MM.1S (cell line): ENCODE measurements around the gene ACVR1.

Experiments
- DNase-seq: peaks from one replicate; pipeline ENCODE4 v3.0.0-alpha.2; 2015
- H2AFZ ChIP-seq: fragments of 300-600 bp; sonication (generic); 2 replicates; pipeline ENCODE4 v1.6.0; 2016; ENCODE audit warnings: antibody characterized with exemption, low read length
- H3F3A ChIP-seq: fragments of 300-600 bp; sonication (generic); 2 replicates; pipeline ENCODE4 v1.6.1; 2016; ENCODE audit warnings: mild to moderate bottlenecking, antibody characterized with exemption, low read length, moderate library complexity, mixed read lengths; ENCODE audit not compliant: insufficient read depth
- H3K27ac ChIP-seq: fragments of 300-600 bp; sonication (generic); 2 replicates; pipeline ENCODE4 v1.5.1; 2016; ENCODE audit warnings: mild to moderate bottlenecking, low read length
- H3K27me3 ChIP-seq: fragments of 300-600 bp; sonication (generic); replicated peaks from 2 replicates; pipeline ENCODE4 v1.6.0; 2016; ENCODE audit warnings: low read length; ENCODE audit not compliant: insufficient read depth
- H3K36me3 ChIP-seq: fragments of 300-600 bp; sonication (generic); replicated peaks from 2 replicates; pipeline ENCODE4 v1.6.1; 2016; ENCODE audit warnings: mild to moderate bottlenecking, low read length, mixed read lengths; ENCODE audit not compliant: insufficient read depth
- H3K4me1 ChIP-seq: fragments of 300-600 bp; sonication (generic); 2 replicates; pipeline ENCODE4 v1.6.1; 2016; ENCODE audit warnings: low read length, mixed read lengths
- H3K4me2 ChIP-seq: fragments of 300-600 bp; sonication (generic); 2 replicates; pipeline ENCODE4 v1.6.0; 2016; ENCODE audit warnings: low read depth, low read length
- H3K4me3 ChIP-seq: fragments of 300-600 bp; sonication (generic); 2 replicates; pipeline ENCODE4 v1.5.1; 2016; ENCODE audit warnings: low read length, mixed read lengths
- H3K79me2 ChIP-seq: fragments of 300-600 bp; sonication (generic); 2 replicates; pipeline ENCODE4 v1.6.1; 2016; ENCODE audit warnings: mixed run types, low read length, mixed read lengths
- H3K9ac ChIP-seq: fragments of 300-600 bp; sonication (generic); 2 replicates; pipeline ENCODE4 v1.6.1; 2016; ENCODE audit warnings: low read length, mixed read lengths
- H3K9me2 ChIP-seq: fragments of 300-600 bp; sonication (generic); replicated peaks from 2 replicates; pipeline ENCODE4 v1.6.1; 2016; ENCODE audit warnings: mild to moderate bottlenecking, low read length, mixed read lengths; ENCODE audit not compliant: insufficient read depth
- H3K9me3 ChIP-seq: fragments of 300-600 bp; sonication (generic); replicated peaks from 2 replicates; pipeline ENCODE4 v1.6.1; 2016; ENCODE audit warnings: mild to moderate bottlenecking, low read length, mixed read lengths; ENCODE audit not compliant: insufficient read depth
- H4K20me1 ChIP-seq: fragments of 300-600 bp; sonication (generic); 2 replicates; pipeline ENCODE4 v1.6.1; 2016; ENCODE audit warnings: mild to moderate bottlenecking, low read length, moderate library complexity, mixed read lengths; ENCODE audit not compliant: insufficient read depth
- EZH2 ChIP-seq: fragments of 300-600 bp; sonication (generic); optimal IDR thresholded peaks from 2 replicates; pipeline ENCODE3; 2017; ENCODE audit warnings: low read depth, mild to moderate bottlenecking, antibody characterized with exemption, low read length, mixed read lengths
- EZH2phosphoT487 ChIP-seq: fragments of 300-600 bp; sonication (generic); IDR thresholded peaks from 2 replicates; pipeline ENCODE4 v1.6.1; 2018; ENCODE audit warnings: antibody characterized with exemption, low read length
- TF ChIP-seq, protein P1 (sequence below): fragments of 300-600 bp; sonication (generic); IDR thresholded peaks from 2 replicates; pipeline ENCODE4 v1.5.1; 2016; ENCODE audit warnings: antibody characterized with exemption, low read length, mixed read lengths

Gene ACVR1

GRCh38 chr2:157894694-157895435 is 18.7 kb upstream of the ACVR1 start:
- TF ChIP-seq EZH2 (no peak), EZH2phosphoT487 (no peak)
- TF ChIP-seq, protein P1, sequence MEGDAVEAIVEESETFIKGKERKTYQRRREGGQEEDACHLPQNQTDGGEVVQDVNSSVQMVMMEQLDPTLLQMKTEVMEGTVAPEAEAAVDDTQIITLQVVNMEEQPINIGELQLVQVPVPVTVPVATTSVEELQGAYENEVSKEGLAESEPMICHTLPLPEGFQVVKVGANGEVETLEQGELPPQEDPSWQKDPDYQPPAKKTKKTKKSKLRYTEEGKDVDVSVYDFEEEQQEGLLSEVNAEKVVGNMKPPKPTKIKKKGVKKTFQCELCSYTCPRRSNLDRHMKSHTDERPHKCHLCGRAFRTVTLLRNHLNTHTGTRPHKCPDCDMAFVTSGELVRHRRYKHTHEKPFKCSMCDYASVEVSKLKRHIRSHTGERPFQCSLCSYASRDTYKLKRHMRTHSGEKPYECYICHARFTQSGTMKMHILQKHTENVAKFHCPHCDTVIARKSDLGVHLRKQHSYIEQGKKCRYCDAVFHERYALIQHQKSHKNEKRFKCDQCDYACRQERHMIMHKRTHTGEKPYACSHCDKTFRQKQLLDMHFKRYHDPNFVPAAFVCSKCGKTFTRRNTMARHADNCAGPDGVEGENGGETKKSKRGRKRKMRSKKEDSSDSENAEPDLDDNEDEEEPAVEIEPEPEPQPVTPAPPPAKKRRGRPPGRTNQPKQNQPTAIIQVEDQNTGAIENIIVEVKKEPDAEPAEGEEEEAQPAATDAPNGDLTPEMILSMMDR: no peak
- H3K27ac ChIP-seq: no peak overlapping the region
- no peak for DNase-seq
- peaks cover 26% of the 10 kb centered on the region for H3K4me1 ChIP-seq
- no peak overlapping the region for H3K9ac ChIP-seq
- H3F3A ChIP-seq: peaks cover 38% of the 10 kb centered on the region
- no peaks in the 10 kb centered on the region for H3K36me3 ChIP-seq
- no peaks in the 10 kb centered on the region for H3K79me2 ChIP-seq
- H2AFZ ChIP-seq: no peak overlapping the region
- no peaks in the 10 kb centered on the region for H3K9me3 ChIP-seq
- no peaks in the 10 kb centered on the region for H3K27me3 ChIP-seq
- no peaks in the 10 kb centered on the region for H4K20me1 ChIP-seq
- no peak overlapping the region for H3K4me3 ChIP-seq
- H3K9me2 ChIP-seq: no peaks in the 10 kb centered on the region
- H3K4me2 ChIP-seq: no peak overlapping the region

DNA sequence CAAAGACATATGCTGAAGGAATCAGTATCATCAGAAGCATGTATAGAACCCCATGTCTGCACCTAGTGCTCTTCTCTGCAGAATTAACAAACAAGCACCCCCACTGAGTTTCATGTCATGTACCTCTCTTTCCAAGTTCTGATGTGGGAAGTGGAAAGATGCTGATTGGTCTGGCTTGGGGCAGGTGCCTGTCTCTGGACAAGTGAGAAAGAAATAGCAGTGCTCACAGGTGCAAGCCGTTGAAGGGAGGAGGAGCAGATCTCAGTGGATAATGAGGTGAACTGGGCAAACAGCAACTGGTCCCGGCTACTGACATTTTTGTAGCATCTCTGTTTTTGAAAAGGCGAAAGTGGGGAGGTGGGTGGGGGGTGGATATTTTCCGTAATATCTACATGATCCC is 17.5 kb upstream of the ACVR1 start:
- Histone ChIP-seq H3K9me2 (no peaks in the 10 kb centered on the region), H3K27ac (peak overlapping the region; percentile 25; the same call in 1 of the 2 replicates), H2AFZ (peak overlapping the region; percentile 29; the same call in 1 of the 2 replicates), H3K4me2 (peak overlapping the region; percentile 23; the same call in 1 of the 2 replicates), H3K9ac (no peak overlapping the region), H4K20me1 (no peaks in the 10 kb centered on the region), H3K79me2 (no peaks in the 10 kb centered on the region), H3K9me3 (no peaks in the 10 kb centered on the region), H3F3A (peaks cover 26% of the 10 kb centered on the region), H3K36me3 (no peaks in the 10 kb centered on the region), H3K4me3 (no peak overlapping the region), H3K27me3 (no peaks in the 10 kb centered on the region), H3K4me1 (peaks cover 26% of the 10 kb centered on the region)
- DNase-seq: peak; percentile 62
- no peak for TF ChIP-seq EZH2
- no peak for TF ChIP-seq EZH2phosphoT487
- TF ChIP-seq, protein P1: no peak

- peaks cover 11% of the 10 kb centered on the region; the same call in 1 of the 2 replicates for H3K4me1 ChIP-seq
- H4K20me1 ChIP-seq: no peaks in the 10 kb centered on the region
- TF ChIP-seq EZH2: no peak
- no peak for TF ChIP-seq EZH2phosphoT487
- TF ChIP-seq, protein P1: no peak
- no peak overlapping the region for H2AFZ ChIP-seq
- no peaks in the 10 kb centered on the region for H3K9me3 ChIP-seq
- H3K4me3 ChIP-seq: no peak overlapping the region
- no peaks in the 10 kb centered on the region for H3K9me2 ChIP-seq
- 0 out of 2 replicates have a peak, but pooled peaks cover 9% of the 10 kb centered on the region for H3F3A ChIP-seq
- DNase-seq: no peak
- H3K27ac ChIP-seq: no peak overlapping the region
- no peak overlapping the region for H3K4me2 ChIP-seq
- H3K9ac ChIP-seq: no peak overlapping the region
- H3K79me2 ChIP-seq: no peaks in the 10 kb centered on the region
- H3K36me3 ChIP-seq: no peaks in the 10 kb centered on the region
- no peaks in the 10 kb centered on the region for H3K27me3 ChIP-seq
These were observed 15.5 kb upstream of the ACVR1 start for GRCh38 chr2:157891643-157892041.
